Stimulated activated CD4-positive, alpha-beta T cell treated with anti-CD3 and anti-CD28 coated beads, Interleukin-15, amount 100 ng/mL, for 1 hour (primary cell): ENCODE data around the gene SMCO2.
"Not testable (repeated sequence)": the region's sequence is repeated elsewhere in the genome, so short reads cannot be mapped to it uniquely, and the experiment has no call there.

Experiments
- DNase-seq, 2 donors: peaks; one replicate each; pipeline ENCODE4 v3.0.0-alpha.2; 2020; ENCODE audit warnings: low read depth in 1 of 2, low spot score in 1 of 2

The SMCO2 gene

DNA sequence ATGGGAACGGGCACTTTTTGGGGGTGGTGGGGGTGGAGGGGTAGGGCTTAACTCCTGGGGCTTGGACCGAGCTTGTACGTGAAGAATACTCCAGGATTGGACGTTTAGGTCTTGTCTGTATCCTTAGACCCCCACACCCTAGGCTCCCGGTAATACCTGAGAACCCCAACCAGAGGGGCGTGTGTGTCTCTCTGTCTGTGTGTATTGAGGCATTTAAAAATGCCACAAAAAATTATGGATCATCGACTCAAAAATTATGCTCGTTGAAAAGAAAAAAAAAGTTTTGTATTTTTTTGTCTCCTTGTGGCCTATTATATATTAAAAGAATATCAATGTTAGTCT is 77.9 kb downstream of the SMCO2 start:
- DNase-seq: no peak

DNA sequence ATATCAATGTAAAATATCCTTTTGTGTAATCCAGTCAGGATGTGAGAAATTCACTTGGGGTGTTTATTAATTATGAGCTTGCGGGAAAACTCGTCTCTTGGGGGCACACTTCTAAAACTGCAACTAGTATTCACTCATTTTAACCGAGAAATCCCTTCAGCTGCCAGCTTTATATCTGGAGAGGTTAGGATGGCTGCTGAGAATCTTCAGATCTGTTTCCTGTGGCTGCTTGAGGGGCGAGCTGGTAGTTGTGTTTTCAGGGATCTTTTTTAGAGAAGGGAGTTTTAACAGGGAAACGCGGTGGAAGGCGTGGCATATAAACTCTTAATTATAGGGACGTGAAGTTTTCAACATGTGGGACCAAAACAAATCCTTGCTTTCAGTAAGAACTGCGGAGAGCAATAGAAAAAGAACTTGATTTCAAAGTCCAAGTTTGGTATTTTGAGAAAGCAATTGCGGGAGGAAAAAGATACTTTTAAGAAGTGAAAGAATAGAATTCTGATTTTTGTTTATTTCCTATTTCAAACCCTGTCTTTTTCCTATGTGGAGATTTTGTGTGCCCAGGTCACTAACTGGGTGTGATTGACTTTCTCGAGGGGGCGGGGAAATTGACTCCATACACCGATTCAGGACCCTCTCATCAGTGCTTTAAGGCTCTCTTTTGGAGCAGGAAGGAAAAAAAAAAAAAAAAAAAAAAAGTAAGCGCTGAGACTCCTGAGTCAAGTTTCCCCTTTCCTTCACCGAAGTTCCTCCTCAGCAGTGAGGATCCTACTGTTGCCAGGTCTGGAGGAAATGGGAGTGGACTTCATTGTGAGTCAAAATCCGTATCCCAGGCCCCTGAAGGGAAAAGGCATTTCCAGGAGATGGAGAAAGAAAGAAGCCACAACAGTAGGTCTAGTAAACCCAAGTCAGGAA is 78.6 kb downstream of the SMCO2 start:
- DNase-seq: no peak

DNA sequence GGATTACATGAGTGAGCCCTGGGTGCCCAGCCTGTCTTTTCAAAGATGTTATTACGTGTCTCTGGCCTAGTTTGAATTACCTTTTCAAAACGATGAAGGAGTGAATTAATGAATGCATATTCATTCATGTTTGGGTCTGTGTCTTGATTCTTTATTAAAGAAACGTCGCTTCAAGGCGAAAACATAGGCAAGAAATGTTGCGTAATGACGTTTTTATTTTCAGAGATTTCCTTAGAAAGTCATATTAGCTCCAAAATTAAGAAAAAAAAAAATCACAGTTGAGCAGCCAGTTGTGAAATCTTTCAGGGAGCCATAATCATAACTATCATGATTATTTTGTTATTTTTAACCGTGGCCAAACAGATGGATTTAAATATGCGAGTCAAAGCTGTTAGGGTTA is 81.0 kb downstream of the SMCO2 start:
- no peak for DNase-seq

DNA sequence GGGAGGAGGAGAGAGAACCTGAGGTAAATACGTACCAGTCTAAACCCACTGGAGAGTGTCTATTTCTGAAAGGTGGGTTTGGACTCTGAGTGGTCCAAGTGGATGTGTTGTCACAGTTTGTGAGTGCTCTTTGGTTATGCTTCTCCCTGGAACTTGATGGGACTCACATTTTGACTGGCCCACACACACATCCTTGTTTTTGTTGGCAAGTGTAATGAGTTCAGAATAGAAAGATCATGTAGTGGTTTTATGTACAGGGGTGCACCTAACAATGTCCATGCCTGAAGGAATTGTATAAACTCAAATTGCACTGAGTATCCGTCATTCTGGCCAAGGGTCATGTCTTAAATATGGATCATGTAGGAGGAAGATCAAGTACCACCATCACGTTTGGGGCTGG is 82.3 kb downstream of the SMCO2 start:
- no peak for DNase-seq

DNA sequence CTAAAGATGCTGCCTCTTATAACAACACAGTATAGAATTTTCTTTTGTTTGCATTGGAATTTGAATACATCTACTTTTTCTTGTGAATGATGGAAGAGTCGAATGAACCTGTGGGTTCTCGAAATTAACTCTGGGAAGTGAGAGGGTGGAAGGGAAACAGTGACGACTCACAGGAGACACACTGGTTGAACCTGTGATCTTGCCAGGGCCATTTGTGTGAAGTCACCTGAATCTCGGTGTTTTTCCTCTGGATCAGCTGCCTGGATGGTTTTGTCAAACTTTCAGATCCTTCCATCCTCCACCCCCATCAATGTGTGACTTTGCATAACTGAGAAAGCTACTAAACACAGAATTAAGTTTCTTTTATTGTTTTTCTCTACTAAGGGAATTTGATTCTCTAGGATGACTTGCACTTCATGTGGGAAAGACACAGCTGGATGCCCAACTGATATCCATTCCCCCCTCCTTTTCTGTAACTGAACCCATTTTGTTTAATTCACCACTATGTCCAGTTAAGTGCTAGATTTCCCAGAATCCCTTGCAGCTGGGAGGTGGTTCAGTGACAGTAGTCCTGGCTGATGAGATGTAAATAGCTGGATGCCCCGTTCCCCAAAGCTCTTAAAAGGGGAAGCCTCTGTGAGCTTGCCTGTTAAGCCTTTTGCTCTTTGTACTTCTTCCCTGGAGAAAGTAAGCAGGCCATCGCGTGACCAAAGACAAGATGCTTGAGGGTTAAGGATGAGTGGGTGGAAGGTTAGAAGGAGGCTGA is 83.8 kb downstream of the SMCO2 start:
- no peak for DNase-seq

DNA sequence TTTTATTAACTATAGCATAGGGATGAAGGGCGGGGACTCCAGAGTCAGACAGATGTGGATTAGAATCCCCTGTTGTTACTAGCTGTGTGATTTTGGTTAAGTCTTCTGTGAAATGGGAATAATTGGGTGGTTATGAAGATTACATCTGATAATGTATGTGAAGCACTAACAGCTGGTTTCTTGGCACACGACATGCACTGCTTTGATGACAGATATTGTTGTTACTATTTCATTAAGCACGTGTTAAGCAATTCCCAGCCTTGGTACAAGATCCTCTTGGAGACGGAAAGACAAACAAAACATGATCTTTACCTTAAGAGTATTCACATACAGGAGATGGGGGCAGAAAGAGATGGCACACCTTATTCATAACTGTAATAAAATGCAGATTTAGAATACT is 85.4 kb downstream of the SMCO2 start:
- DNase-seq: no peak

DNA sequence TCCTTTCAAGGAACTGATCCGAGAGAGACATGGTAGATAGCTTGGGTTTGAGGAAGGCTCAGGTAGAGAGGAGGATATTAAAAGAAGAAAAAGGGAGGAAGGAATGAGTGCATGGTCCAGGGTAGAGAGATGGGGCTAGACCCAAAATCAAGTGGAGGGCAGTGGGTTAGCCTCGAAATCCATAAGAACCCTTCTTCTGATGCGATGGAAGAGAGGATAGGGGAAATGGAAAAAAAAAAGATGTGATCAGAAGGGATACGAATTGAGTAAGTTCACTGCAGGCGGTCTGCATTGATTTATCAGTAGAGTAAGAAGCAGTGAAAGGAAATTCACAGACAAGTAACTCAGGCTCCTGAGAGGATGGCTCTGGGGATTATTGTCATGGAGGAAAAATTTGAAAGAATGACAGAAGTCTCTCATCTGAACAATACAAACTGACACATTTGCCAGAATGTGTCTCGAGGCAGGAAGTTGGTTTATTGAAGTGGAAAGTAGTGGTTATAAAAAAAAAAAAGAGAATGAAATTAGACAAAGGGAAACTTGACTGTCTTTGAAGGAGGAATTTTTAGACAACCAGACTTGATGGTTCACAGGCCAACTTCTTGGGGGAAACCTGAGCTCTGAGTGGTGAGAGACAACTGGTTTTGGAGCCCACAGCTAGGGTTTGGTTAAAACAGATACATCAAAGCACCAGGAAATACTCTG is 87.7 kb downstream of the SMCO2 start:
- DNase-seq: no peak

DNA sequence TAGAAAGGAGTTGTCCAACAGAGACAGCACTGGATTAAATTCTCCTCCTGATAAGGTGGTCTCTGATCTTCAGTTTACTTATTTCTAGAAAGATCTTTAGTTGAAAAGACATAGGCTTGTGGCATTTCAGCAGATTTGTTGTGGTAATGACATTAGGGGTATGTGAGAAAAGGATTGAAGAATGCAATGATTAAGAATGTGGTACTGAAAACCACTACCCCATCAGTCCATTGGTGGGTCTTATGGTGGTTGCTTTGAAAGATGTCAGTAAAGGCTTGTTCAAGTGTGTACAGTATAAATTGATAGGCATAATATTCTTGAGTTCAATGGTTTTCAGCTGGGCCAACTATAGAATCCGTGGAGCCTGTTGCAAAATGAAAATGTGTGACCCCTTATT is 88.2 kb downstream of the SMCO2 start:
- DNase-seq: no peak

DNA sequence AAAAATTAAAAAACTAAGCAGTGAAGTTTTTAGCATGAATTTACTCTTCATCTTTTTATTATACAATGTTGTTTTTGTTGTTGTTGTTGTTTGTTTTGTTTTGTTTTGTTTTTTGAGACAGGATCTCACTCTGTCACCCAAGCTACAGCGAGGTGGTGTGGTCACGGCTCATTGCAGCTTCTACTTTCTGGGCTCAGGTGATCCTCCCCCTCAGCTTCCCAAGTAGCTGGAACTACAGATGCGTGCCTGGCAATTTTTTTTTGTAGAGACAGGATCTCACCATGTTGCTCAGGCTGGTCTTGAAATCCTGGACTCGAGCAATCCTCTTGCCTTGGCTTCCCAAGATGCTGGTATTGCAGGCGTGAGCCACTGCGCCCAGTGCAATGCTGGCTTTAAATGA is 88.8 kb downstream of the SMCO2 start:
- DNase-seq: no peak

DNA sequence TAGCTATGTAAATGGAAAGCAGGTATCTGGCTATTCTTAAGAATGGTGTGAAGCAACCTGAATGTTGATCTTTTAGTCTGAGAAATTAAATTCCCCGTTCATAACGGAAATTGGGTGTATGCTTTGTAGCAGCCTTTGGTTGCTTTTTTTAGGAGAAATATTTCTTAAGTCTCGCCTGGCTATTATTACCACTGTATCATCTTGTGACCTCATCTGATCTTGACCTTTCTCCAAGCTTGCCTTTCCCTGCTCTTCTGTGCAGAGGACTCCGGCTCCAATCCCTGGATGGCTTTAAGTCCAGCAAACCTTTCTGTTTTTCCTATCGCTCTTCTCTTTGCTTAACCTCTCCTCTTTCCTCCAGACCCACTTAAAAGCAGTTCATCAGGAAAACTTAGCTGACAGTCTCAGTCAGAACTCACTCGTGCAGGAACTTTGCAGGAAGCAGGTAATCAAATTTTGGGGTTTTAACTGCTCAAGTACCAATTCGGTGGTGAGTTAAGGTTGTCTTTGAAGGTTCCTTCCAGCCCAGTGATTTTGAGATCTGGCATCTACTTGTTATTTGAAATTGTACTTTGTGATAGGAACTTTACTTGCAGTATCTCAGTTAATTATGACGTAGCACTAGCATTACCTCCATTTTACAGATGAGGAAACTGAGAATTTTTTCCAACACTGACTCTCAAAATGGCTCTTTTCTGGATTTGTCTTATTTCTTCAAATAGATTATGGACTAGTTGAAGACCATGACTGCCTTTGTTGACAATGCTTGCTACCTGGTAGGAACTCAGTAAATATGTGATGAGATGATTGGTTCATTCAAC is 91.5 kb downstream of the SMCO2 start:
- no peak for DNase-seq

DNA sequence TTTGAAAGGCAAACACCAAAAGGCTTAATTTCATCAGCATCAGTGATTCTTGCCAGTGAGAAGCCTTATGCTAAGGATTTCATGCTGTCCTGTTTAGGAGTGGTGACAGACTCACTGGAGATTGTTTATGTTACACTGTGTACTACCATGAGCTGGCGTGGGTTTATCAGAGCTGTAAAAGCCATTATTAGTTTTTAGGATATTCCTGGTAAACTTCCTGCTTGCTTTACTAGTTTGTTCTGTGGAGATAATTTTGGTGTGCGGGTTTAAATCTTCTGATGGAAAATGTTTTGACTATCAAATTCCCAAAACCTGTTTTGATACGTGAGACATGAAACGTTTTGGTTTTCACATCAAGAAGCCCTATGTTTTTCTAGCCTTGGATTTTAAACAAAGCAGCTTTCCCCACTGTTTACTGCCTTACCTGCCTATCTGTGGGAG is 92.7 kb downstream of the SMCO2 start:
- no peak for DNase-seq

DNA sequence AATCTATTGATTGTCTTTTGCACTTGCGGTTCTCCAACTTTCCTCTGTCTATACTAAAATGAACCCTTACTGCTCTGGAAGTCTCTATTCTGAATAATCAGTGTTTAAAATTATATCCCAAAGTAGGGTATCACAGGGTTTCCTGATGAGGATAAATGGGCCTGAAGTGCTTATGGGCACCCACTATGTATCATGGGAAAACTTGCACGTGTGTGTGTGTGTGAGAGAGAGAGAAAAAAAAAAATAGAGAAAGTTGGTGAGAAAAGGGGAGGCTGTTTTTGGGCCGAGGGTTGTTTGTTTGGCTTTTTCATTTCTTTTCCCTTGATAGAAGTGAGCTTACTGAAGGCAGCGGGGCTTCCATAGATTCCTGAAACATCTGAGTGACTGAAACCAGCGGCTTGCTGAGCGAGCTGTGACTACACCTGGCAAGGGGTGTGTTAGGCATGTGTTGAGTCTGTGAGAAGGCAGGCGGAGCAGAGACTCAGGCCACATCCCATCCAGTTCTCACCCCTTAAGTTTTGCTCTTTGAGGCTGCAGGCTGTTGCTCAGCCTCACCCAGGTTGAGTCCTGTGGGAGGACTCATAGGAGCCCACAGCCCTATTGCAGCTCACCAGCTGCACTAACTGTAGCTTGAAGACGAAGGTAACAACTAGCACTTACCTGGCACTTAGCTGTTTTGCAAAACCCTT is 94.6 kb downstream of the SMCO2 start:
- DNase-seq: no peak

DNA sequence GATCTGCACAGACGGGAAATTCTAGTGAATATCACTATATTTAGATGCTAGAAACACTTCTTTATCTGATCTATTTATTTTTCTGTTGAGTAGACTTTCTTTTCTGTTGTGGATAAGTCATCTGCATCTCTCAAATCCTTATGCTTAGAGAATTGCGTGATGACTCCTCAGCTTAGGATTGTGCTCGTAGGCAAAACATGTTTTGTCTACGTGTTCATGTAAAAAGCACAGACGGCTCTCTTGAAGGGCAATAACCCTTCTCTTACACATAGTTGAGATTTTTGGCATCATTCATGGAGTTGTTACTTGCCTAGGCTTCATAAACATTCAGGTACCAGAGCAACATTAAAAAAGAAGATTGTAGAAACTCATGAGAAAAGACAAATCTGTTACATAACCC is 96.1 kb downstream of the SMCO2 start:
- no peak for DNase-seq

DNA sequence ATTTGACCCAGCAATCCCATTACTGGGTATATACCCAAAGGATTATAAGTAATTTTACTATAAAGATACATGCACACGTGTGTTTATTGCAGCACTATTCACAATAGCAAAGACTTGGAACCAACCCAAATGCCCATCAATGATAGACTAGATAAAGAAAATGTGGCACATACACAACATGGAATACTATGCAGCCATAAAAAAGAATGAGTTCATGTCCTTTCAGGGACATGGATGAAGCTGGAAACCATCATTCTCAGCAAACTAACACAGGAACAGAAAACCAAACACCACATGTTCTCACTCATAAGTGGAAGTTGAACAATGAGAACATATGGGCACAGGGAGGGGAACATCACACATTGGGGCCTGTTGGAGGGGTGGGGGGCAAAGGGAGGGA is 98.3 kb downstream of the SMCO2 start:
- not testable (repeated sequence) for DNase-seq

DNA sequence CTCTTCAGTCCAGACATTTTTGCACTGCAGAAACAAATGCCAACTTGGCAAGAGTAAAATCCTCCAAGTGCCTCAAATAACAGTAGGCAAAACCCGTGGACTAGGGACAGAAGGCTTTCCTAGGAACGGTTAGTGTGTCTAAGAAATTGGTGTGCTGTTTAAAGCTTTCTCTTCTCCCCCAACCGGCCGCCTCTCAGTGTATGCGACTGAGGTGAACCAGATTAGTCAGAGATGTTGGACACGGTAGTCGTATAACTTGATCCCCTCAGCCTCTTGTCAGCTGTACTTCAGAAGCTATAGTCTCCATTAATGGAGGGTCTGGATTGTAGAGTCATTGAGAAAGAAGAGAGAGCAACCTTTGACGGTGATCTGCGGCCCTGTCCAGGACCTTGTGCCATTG is 99.1 kb downstream of the SMCO2 start:
- no peak for DNase-seq

DNA sequence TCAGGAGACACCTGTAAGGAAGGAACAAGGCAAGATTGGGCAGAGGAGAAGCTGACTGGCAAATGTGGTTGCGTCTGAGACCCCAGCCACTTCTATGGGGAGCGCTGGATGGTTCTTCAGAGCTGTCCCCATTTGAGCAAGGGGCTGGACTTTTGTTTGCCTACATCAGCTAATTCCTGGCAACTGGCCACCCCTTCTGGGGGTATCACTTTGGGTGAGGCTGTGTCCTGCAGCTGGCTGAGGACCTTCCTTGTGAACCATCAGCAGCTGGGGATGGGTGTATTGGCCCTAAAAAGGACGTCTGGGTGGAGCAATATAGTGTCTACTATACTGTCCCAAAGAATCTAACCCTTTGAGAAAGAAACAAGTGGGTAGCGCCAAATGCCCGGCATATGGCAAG is 101.1 kb downstream of the SMCO2 start:
- DNase-seq: no peak

DNA sequence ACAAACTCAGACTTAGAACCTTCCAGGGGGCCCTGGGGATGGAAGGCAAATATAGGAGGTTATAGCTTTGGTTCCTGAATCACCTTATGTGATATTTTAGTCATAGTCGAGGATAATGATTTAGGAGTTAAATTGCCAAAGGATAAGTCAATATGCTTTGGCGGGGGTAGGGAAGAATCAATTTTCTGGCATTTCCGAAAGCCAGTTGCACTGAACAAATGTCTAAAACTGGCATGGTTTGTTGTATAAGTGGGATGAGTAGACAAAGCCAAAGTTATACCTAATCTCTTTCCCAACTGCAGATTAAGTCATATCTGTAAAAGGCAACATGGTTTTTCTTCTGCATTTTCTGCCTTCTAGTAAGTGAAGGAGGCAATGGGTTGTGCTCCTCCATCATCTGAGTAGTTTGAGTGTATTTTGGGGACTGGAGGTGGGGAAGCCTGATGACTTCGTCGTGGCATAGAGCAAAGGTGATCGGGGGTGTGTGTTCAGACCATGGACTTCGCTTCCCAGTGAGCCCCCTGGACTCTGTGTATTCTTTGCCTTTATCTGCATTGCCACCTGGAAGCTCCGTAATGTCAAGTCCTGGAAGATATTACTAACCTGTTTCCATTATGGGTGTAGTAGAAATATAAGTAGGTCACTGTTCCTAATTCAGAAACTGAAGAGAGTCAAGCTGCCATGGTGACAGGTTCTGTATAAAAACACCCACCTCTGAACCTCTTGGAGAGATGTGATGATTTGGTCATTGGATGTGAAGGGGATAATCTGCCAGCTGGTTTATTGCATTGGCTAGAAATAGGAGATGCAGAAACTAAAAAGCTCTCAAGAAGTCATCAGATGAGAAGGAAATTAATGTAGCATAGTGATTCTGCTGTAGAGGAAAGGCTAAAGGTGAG is 102.0 kb downstream of the SMCO2 start:
- DNase-seq: no peak

DNA sequence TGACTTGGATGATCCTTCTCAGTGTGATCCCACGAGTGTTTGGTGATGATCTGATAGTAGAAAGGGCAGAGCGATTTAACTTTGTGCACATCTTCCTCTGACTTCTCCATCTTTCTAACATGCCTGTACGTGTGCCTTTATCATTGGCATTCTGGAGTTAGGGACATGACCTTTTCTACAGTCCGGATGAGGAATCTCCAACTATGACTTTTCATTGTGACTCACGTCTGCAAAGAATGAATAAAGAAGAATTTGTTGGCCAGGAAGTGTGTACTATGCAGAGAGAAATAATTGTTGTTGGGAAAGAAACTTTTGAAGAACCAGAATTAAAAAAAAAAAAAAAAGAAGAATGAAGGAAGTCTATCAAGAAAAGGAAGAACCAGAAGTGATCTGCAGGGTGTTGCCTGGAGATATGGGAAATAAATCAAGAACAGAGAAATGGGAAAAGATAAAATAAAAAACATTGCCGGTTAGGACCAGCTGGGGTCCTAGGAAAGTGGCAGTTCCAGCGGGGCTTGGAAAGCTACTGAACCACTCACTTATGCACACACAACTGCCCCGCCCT is 102.8 kb downstream of the SMCO2 start:
- no peak for DNase-seq
